ENCODE data around the gene NRG2. TPM values are rescaled to one million over a fixed set of nuclear protein-coding genes. Genes with fewer than 3 reads are reported as not detected.

NRG2 gene
- total and polyA plus RNA-seq, 2 experiments from 2014 or later: 0.05 TPM; not detected in 1

DNA sequence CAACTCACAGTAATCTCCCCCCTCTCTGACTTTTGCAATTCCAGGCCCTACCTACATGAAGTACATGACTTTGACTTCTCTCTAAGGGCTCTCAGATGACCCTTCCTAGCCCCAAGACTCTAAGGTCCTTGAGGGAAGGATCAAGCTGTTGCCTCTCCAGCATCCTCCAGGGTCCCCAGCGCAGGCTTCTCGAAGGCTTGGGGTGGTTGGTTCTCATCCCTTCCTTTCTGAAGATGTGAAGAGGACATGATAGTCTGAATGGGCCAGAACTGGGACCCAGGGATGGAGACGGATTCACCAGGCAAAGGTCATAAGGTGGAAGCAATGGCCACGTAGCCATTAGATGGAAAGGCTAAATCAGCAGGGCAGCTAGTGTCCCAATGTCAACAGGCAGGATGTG, 86.8 kb downstream of the NRG2 start:
- TF ChIP-seq EZH2 (IDR thresholded peaks at IDR 0.05; ENCODE audit: insufficient read depth, poor library complexity, severe bottlenecking) (no peak), EZH2phosphoT487 (IDR thresholded peaks at IDR 0.05; ENCODE audit: insufficient read depth, low read depth) (no peak)
- no peak overlapping the region for H3K27ac ChIP-seq
- no peak overlapping the region for H3K4me3 ChIP-seq
- H4K20me1 ChIP-seq (ENCODE audit: insufficient read depth): no peaks in the 10 kb centered on the region
- no peaks in the 10 kb centered on the region for H3F3A ChIP-seq (ENCODE audit: insufficient read depth)
- no peaks in the 10 kb centered on the region for H3K79me2 ChIP-seq (ENCODE audit: insufficient read depth)
- no peaks in the 10 kb centered on the region for H3K9me2 ChIP-seq (ENCODE audit: insufficient read depth)
- no peaks in the 10 kb centered on the region for H3K4me1 ChIP-seq (ENCODE audit: insufficient read depth)
- no peak overlapping the region for H3K4me2 ChIP-seq (ENCODE audit: unreplicated experiment)
- no peak overlapping the region for H3K9ac ChIP-seq
- no peak overlapping the region for H2AFZ ChIP-seq
- no peaks in the 10 kb centered on the region for H3K36me3 ChIP-seq (ENCODE audit: low read depth)
- WGBS, 2 experiments (ENCODE audit: low coverage in 1 of 2, low lambda C conversion rate in 2 of 2, missing lambda C conversion rate in 2 of 2): 49 to 57% methylated on average over 4 of the region's 4 CpGs
- no peak for DNase-seq
- H3K27me3 ChIP-seq (replicated peaks; ENCODE audit: insufficient read depth): peaks cover 18% of the 10 kb centered on the region; the same call in 1 of the 2 replicates
- H3K9me3 ChIP-seq (ENCODE audit: low read depth): no peaks in the 10 kb centered on the region
- in situ Hi-C loops (cut with MboI): no loop called here

DNA sequence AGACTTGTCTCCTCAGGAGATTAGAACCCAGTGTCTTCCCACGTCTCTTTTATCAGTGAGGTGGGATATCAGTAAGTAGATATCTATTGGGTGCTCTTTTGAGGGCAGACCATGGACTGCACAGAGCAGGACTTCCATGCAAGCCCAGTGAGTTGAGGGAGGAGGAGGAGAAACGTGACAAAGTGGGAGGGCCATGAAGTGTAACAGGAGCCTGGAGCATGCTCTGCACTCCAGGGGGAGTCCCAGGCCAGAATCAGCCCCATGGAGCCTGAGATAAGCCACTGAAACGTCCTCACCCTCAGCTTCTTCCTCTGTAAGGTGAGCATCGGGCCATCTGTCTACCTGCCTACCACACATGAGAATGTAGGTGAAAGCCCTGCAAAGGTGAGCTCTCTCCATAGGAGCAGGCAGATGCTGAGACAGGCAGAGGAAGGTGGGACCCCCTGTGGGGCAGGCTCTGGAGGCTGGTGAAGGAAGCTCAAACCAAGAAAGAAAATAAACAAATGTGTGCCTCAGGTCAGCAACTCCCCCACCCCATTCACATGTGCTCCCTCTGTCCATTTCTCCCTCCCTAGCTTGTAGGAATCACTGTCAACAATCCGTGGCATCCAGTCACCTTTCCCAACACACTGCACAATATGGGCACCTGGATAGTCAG, 87.4 kb downstream of the NRG2 start:
- Histone ChIP-seq H3K4me3 (no peak overlapping the region), H3K79me2 (ENCODE audit: insufficient read depth) (no peaks in the 10 kb centered on the region), H3K9ac (no peak overlapping the region), H4K20me1 (ENCODE audit: insufficient read depth) (no peaks in the 10 kb centered on the region), H3F3A (ENCODE audit: insufficient read depth) (no peaks in the 10 kb centered on the region), H2AFZ (no peak overlapping the region), H3K9me3 (ENCODE audit: low read depth) (no peaks in the 10 kb centered on the region), H3K4me1 (ENCODE audit: insufficient read depth) (no peaks in the 10 kb centered on the region), H3K27ac (no peak overlapping the region), H3K36me3 (ENCODE audit: low read depth) (no peaks in the 10 kb centered on the region), H3K4me2 (ENCODE audit: unreplicated experiment) (no peak overlapping the region), H3K9me2 (ENCODE audit: insufficient read depth) (no peaks in the 10 kb centered on the region), H3K27me3 (replicated peaks; ENCODE audit: insufficient read depth) (peaks cover 18% of the 10 kb centered on the region)
- no peak for DNase-seq
- 13 to 16% methylated on average over 5 of the region's 5 CpGs for WGBS, 2 experiments (ENCODE audit: low coverage in 1 of 2, low lambda C conversion rate in 2 of 2, missing lambda C conversion rate in 2 of 2)
- TF ChIP-seq EZH2 (IDR thresholded peaks at IDR 0.05; ENCODE audit: insufficient read depth, poor library complexity, severe bottlenecking) (no peak), EZH2phosphoT487 (IDR thresholded peaks at IDR 0.05; ENCODE audit: insufficient read depth, low read depth) (no peak)
- in situ Hi-C loops (cut with MboI): no loop called here

DNA sequence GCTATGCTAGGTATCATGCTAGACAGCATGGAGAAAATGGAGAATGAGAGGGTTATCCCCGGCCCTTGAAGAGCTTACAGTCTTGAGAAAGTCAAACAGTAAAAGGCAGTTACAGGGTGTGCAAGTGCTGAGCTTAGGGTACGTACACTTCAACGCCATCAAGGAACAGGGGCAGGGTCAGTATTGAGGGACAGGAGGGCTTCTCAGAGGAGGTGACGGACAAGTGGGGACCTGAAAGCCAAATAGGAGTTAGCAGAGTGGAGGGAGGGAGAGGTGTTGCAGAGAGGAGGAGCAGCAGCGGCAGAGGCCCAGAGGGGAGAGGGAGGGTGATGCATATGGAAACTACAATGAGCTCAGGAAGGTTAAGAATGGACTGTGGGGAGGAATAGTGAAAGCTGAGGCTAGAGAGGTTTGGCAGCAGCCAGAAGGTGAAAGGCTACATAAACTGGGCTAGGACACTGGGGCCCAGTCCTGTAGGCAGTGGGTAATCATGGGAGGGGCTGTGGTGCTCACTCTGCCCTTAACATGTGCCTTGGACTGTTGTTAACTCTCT, 88.0 kb downstream of the NRG2 start:
- H3K9me2 ChIP-seq (ENCODE audit: insufficient read depth): no peaks in the 10 kb centered on the region
- no peaks in the 10 kb centered on the region for H3K9me3 ChIP-seq (ENCODE audit: low read depth)
- no peak overlapping the region for H2AFZ ChIP-seq
- no peaks in the 10 kb centered on the region for H3F3A ChIP-seq (ENCODE audit: insufficient read depth)
- no peak overlapping the region for H3K4me2 ChIP-seq (ENCODE audit: unreplicated experiment)
- no peaks in the 10 kb centered on the region for H3K79me2 ChIP-seq (ENCODE audit: insufficient read depth)
- no peak overlapping the region for H3K9ac ChIP-seq
- no peaks in the 10 kb centered on the region for H3K4me1 ChIP-seq (ENCODE audit: insufficient read depth)
- H4K20me1 ChIP-seq (ENCODE audit: insufficient read depth): no peaks in the 10 kb centered on the region
- no peaks in the 10 kb centered on the region for H3K36me3 ChIP-seq (ENCODE audit: low read depth)
- no peak overlapping the region for H3K4me3 ChIP-seq
- H3K27me3 ChIP-seq (replicated peaks; ENCODE audit: insufficient read depth): peaks cover 22% of the 10 kb centered on the region
- H3K27ac ChIP-seq: no peak overlapping the region
- TF ChIP-seq EZH2phosphoT487 (IDR thresholded peaks at IDR 0.05; ENCODE audit: insufficient read depth, low read depth) (no peak), EZH2 (IDR thresholded peaks at IDR 0.05; ENCODE audit: insufficient read depth, poor library complexity, severe bottlenecking) (no peak)
- WGBS, 2 experiments (ENCODE audit: low coverage in 1 of 2, low lambda C conversion rate in 2 of 2, missing lambda C conversion rate in 2 of 2): 48 to 51% methylated on average over 5 of the region's 5 CpGs
- in situ Hi-C loops (cut with MboI): no loop called here
- DNase-seq: no peak

DNA sequence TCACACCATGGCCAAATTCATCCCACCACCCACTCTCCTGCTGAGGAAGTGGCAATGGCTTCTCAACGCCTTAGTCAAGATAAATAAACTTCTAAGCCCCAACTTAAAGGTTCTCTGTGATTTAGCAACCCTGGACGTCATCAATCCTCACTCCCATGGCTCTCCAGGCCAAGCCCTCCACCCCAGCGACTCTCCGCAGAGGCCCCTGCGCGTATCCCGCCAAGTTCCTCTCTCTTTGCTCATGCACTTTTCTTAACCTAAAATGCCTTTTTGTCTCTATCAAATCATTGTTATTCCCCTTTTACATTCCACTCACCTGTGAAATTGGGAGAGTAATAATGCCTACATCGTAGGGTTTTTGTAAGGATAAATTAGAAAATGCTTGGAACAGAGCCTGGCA, 88.6 kb downstream of the NRG2 start:
- H4K20me1 ChIP-seq (ENCODE audit: insufficient read depth): no peaks in the 10 kb centered on the region
- H3K9me3 ChIP-seq (ENCODE audit: low read depth): no peaks in the 10 kb centered on the region
- 69 to 70% methylated on average over 8 of the region's 8 CpGs for WGBS, 2 experiments (ENCODE audit: low coverage in 1 of 2, low lambda C conversion rate in 2 of 2, missing lambda C conversion rate in 2 of 2)
- H3K9me2 ChIP-seq (ENCODE audit: insufficient read depth): no peaks in the 10 kb centered on the region
- H3F3A ChIP-seq (ENCODE audit: insufficient read depth): no peaks in the 10 kb centered on the region
- no peak for DNase-seq
- H3K4me2 ChIP-seq (ENCODE audit: unreplicated experiment): no peak overlapping the region
- peaks cover 28% of the 10 kb centered on the region for H3K27me3 ChIP-seq (replicated peaks; ENCODE audit: insufficient read depth)
- no peak overlapping the region for H3K27ac ChIP-seq
- no peak for TF ChIP-seq EZH2phosphoT487 (IDR thresholded peaks at IDR 0.05; ENCODE audit: insufficient read depth, low read depth)
- no peak for TF ChIP-seq EZH2 (IDR thresholded peaks at IDR 0.05; ENCODE audit: insufficient read depth, poor library complexity, severe bottlenecking)
- H2AFZ ChIP-seq: no peak overlapping the region
- no peak overlapping the region for H3K9ac ChIP-seq
- H3K79me2 ChIP-seq (ENCODE audit: insufficient read depth): no peaks in the 10 kb centered on the region
- no peaks in the 10 kb centered on the region for H3K36me3 ChIP-seq (ENCODE audit: low read depth)
- in situ Hi-C loops (cut with MboI): no loop called here
- H3K4me1 ChIP-seq (ENCODE audit: insufficient read depth): no peaks in the 10 kb centered on the region
- H3K4me3 ChIP-seq: no peak overlapping the region
